SK-N-SH treated with all-trans-retinoic acid at 6 μM for 48 hours (cell line): ENCODE results near the gene HCK.

Experiments used
- ATAC-seq: fragments of 200-7000 bp; cut with Tn5 transposase; 3 replicates; pipeline ENCODE4 v1.9.1; 2020; ENCODE audit warnings: mild to moderate bottlenecking, moderate library complexity
- ARNTL ChIP-seq: fragments of 450-650 bp; formaldehyde crosslinking; IDR thresholded peaks from 2 replicates; pipeline ENCODE4 v1.5.0; 2020; ENCODE audit warnings: low read depth, mild to moderate bottlenecking, moderate library complexity, borderline replicate concordance
- BACH2 ChIP-seq: fragments of 250-450 bp; sonication (Bioruptor Pico); IDR thresholded peaks from 2 replicates; pipeline ENCODE4 v1.9.0; 2021; ENCODE audit warnings: mild to moderate bottlenecking, borderline replicate concordance
- CREB5 ChIP-seq: fragments of 250-450 bp; sonication (Bioruptor Pico); IDR thresholded peaks from 2 replicates; pipeline ENCODE4 v1.5.1; 2020; ENCODE audit warnings: low read depth, mild to moderate bottlenecking, moderate library complexity
- CSDC2 ChIP-seq: fragments of 250-450 bp; sonication (Bioruptor Pico); IDR thresholded peaks from 2 replicates; pipeline ENCODE4 v1.5.0; 2020; ENCODE audit warnings: mild to moderate bottlenecking, moderate library complexity
- CSRNP3 ChIP-seq: fragments of 250-450 bp; sonication (Bioruptor Pico); IDR thresholded peaks from 2 replicates; pipeline ENCODE4 v1.5.1; 2021; ENCODE audit warnings: mild to moderate bottlenecking, moderate library complexity
- ESRRG ChIP-seq: fragments of 250-450 bp; sonication (Bioruptor Pico); IDR thresholded peaks from 2 replicates; pipeline ENCODE4 v1.6.1; 2021; ENCODE audit warnings: mild to moderate bottlenecking
- GLIS3 ChIP-seq: fragments of 250-450 bp; sonication (Bioruptor Pico); IDR thresholded peaks from 2 replicates; pipeline ENCODE4 v1.5.0; 2020; ENCODE audit warnings: mild to moderate bottlenecking, moderate library complexity
- ISL1 ChIP-seq: fragments of 250-450 bp; sonication (Bioruptor Pico); IDR thresholded peaks from 2 replicates; pipeline ENCODE4 v2.1.2; 2022; ENCODE audit warnings: mild to moderate bottlenecking, moderate library complexity
- OSR1 ChIP-seq: fragments of 250-450 bp; sonication (Bioruptor Pico); IDR thresholded peaks from 2 replicates; pipeline ENCODE4 v1.8.0; 2022; ENCODE audit warnings: moderate library complexity, mild to moderate bottlenecking, inconsistent platforms
- PATZ1 ChIP-seq: fragments of 250-450 bp; sonication (Bioruptor Pico); IDR thresholded peaks from 2 replicates; pipeline ENCODE4 v1.8.0; 2020; ENCODE audit warnings: mild to moderate bottlenecking, moderate library complexity, borderline replicate concordance
- RARB ChIP-seq: fragments of 250-450 bp; sonication (Bioruptor Pico); IDR thresholded peaks from 2 replicates; pipeline ENCODE4 v1.8.0; 2021; ENCODE audit warnings: mild to moderate bottlenecking, moderate library complexity
- SNAI2 ChIP-seq: fragments of 250-450 bp; sonication (Bioruptor Pico); IDR thresholded peaks from 2 replicates; pipeline ENCODE4 v1.5.0; 2020; ENCODE audit warnings: mild to moderate bottlenecking, moderate library complexity
- TCF4 ChIP-seq: fragments of 250-450 bp; sonication (Bioruptor Pico); IDR thresholded peaks from 2 replicates; pipeline ENCODE4 v1.8.0; 2021; ENCODE audit warnings: mild to moderate bottlenecking, moderate library complexity, borderline replicate concordance
- TOX ChIP-seq: fragments of 250-450 bp; sonication (Bioruptor Pico); IDR thresholded peaks from 2 replicates; pipeline ENCODE4 v1.8.0; 2021; ENCODE audit warnings: mild to moderate bottlenecking, moderate library complexity, borderline replicate concordance
- TSHZ2 ChIP-seq: fragments of 250-450 bp; sonication (Bioruptor Pico); IDR thresholded peaks from 2 replicates; pipeline ENCODE4 v1.5.0; 2020; ENCODE audit warnings: mild to moderate bottlenecking, moderate library complexity
- ZC3H10 ChIP-seq: fragments of 250-450 bp; sonication (Bioruptor Pico); IDR thresholded peaks from 2 replicates; pipeline ENCODE4 v1.5.1; 2021; ENCODE audit warnings: mild to moderate bottlenecking, moderate library complexity
- ZNF565 ChIP-seq: fragments of 450-650 bp; formaldehyde crosslinking; conservative IDR thresholded peaks from 2 replicates; pipeline ENCODE4 v1.5.0; 2020; ENCODE audit warnings: low read depth, mild to moderate bottlenecking, moderate library complexity
- ZNF70 ChIP-seq: fragments of 450-650 bp; formaldehyde crosslinking; IDR thresholded peaks from 2 replicates; pipeline ENCODE4 v1.5.0; 2020; ENCODE audit warnings: mild to moderate bottlenecking, moderate library complexity

The HCK gene

GRCh38 chr20:32021091-32021490 is 31.0 kb upstream of the HCK start:
- TF ChIP-seq OSR1 (CRISPR knock-in tag), result no peak
- no peak for TF ChIP-seq CSRNP3 (CRISPR knock-in tag)
- no peak for TF ChIP-seq CSDC2
- TF ChIP-seq ESRRG (CRISPR knock-in tag), result no peak
- no peak for TF ChIP-seq PATZ1 (CRISPR knock-in tag)
- no peak for TF ChIP-seq BACH2 (CRISPR knock-in tag)
- TF ChIP-seq ARNTL, result no peak
- TF ChIP-seq GLIS3, result no peak
- no peak for TF ChIP-seq TSHZ2 (CRISPR knock-in tag)
- TF ChIP-seq SNAI2 (CRISPR knock-in tag), result no peak
- no peak for ATAC-seq

GRCh38 chr20:32024683-32025295 is 27.3 kb upstream of the HCK start:
- TF ChIP-seq CSRNP3 (CRISPR knock-in tag), result no peak
- TF ChIP-seq GLIS3, result no peak
- no peak for TF ChIP-seq TSHZ2 (CRISPR knock-in tag)
- no peak for TF ChIP-seq ESRRG (CRISPR knock-in tag)
- TF ChIP-seq BACH2 (CRISPR knock-in tag), result no peak
- no peak for TF ChIP-seq RARB (CRISPR knock-in tag)
- no peak for ATAC-seq

- no peak for TF ChIP-seq TOX
- no peak for TF ChIP-seq ZNF565 (CRISPR knock-in tag)
- no peak for TF ChIP-seq RARB (CRISPR knock-in tag)
- no peak for TF ChIP-seq ZNF70 (CRISPR knock-in tag)
- TF ChIP-seq CREB5 (CRISPR knock-in tag), result no peak
- no peak for TF ChIP-seq TCF4 (CRISPR knock-in tag)
- TF ChIP-seq ZC3H10 (CRISPR knock-in tag), result no peak
- TF ChIP-seq ISL1 (CRISPR knock-in tag), result no peak
- ATAC-seq, result no peak
Observed at GRCh38 chr20:32027643-32028042, 24.4 kb upstream of the HCK start.
